HEK293 (cell line): ENCODE measurements around the gene PREX1.

ENCODE experiments used
- CTCF ChIA-PET: fragments of 350-600 bp; formaldehyde crosslinking; extraction: SDS; loops from one replicate; lab custom pipeline; 2021; ENCODE audit warnings: antibody characterized with exemption; lab: Yijun Ruan, JAX
- POLR2A ChIA-PET: fragments of 300-600 bp; formaldehyde crosslinking; extraction: SDS; loops from one replicate; lab custom pipeline; 2020; ENCODE audit warnings: antibody characterized with exemption, inconsistent platforms; lab: Yijun Ruan, JAX
- H3K27ac ChIP-seq: fragments of 200-500 bp; sonication (Bioruptor generic); 2 replicates; pipeline ENCODE4 v1.5.1; 2014; ENCODE audit warnings: low read depth, low read length, control low read depth, inconsistent platforms; ENCODE audit errors: extremely low read depth
- H3K36me3 ChIP-seq, 2 experiments: fragments of 200-500 bp in 1 of 2; sonication (Bioruptor generic) in 1 of 2; 1 replicate in 1 of 2; 2 replicates in 1 of 2; pipeline ENCODE4 v1.5.1; 2014 to 2017; ENCODE audit warnings: inconsistent platforms in 2 of 2, low read length in 2 of 2; ENCODE audit not compliant: control insufficient read depth in 2 of 2, insufficient read depth in 1 of 2
- H3K4me1 ChIP-seq: fragments of 200-500 bp; sonication (Bioruptor generic); 2 replicates; pipeline ENCODE4 v1.5.1; 2014; ENCODE audit warnings: mild to moderate bottlenecking, low read length, inconsistent platforms; ENCODE audit not compliant: control insufficient read depth, insufficient read depth
- H3K4me3 ChIP-seq: 2 replicates; pipeline ENCODE4 v1.5.1; 2011; ENCODE audit warnings: low read depth, mild to moderate bottlenecking, control low read depth, low read length, moderate library complexity
- H3K9me3 ChIP-seq: fragments of 200-500 bp; sonication (Bioruptor generic); 2 replicates; pipeline ENCODE4 v1.5.1; 2014; ENCODE audit warnings: low read depth, low read length, inconsistent platforms; ENCODE audit not compliant: control insufficient read depth, insufficient read depth
- EGR2 ChIP-seq: fragments of 450-650 bp; formaldehyde crosslinking; IDR thresholded peaks from 2 replicates; pipeline ENCODE4 v1.5.1; 2016; ENCODE audit warnings: low read depth, missing biosample characterization, missing genetic modification characterization
- HOXA7 ChIP-seq: sonication (generic); formaldehyde crosslinking; IDR thresholded peaks from 2 replicates; pipeline ENCODE4 v1.8.1; 2022; ENCODE audit warnings: missing genetic modification reagents, borderline replicate concordance
- MYNN ChIP-seq: fragments of 450-650 bp; formaldehyde crosslinking; IDR thresholded peaks from 2 replicates; pipeline ENCODE4 v1.5.1; 2016; ENCODE audit warnings: missing biosample characterization, missing genetic modification characterization, borderline replicate concordance
- MZF1 ChIP-seq: fragments of 450-650 bp; formaldehyde crosslinking; IDR thresholded peaks from 2 replicates; pipeline ENCODE4 v1.5.1; 2017; ENCODE audit warnings: missing biosample characterization, missing genetic modification characterization, borderline replicate concordance
- PATZ1 ChIP-seq: fragments of 450-650 bp; formaldehyde crosslinking; IDR thresholded peaks from 2 replicates; pipeline ENCODE4 v1.5.1; 2016; ENCODE audit warnings: missing biosample characterization, missing genetic modification characterization
- RBAK ChIP-seq: fragments of 450-650 bp; formaldehyde crosslinking; IDR thresholded peaks from 2 replicates; pipeline ENCODE4 v1.5.1; 2016; ENCODE audit warnings: missing biosample characterization, missing genetic modification characterization
- REST ChIP-seq: fragments of 450-650 bp; formaldehyde crosslinking; IDR thresholded peaks from 2 replicates; pipeline ENCODE4 v1.5.1; 2016; ENCODE audit warnings: missing biosample characterization, missing genetic modification characterization
- TRIM28 ChIP-seq: IDR thresholded peaks from 2 replicates; pipeline ENCODE4 v1.6.1; 2011; ENCODE audit warnings: low read length, control low read depth, borderline replicate concordance
- ZNF132 ChIP-seq: fragments of 450-650 bp; formaldehyde crosslinking; IDR thresholded peaks from 2 replicates; pipeline ENCODE4 v1.5.1; 2017; ENCODE audit warnings: missing biosample characterization, missing genetic modification characterization, borderline replicate concordance
- ZNF133 ChIP-seq: fragments of 450-650 bp; formaldehyde crosslinking; IDR thresholded peaks from 2 replicates; pipeline ENCODE4 v1.5.1; 2016; ENCODE audit warnings: missing biosample characterization, missing genetic modification characterization
- ZNF24 ChIP-seq: fragments of 450-650 bp; formaldehyde crosslinking; IDR thresholded peaks from 2 replicates; pipeline ENCODE4 v1.5.1; 2016; ENCODE audit warnings: missing biosample characterization, missing genetic modification characterization
- ZNF398 ChIP-seq: fragments of 450-650 bp; formaldehyde crosslinking; IDR thresholded peaks from 2 replicates; pipeline ENCODE4 v1.5.1; 2017; ENCODE audit warnings: missing biosample characterization, missing genetic modification characterization
- ZNF670 ChIP-seq: fragments of 450-650 bp; formaldehyde crosslinking; IDR thresholded peaks from 2 replicates; pipeline ENCODE4 v1.5.1; 2016; ENCODE audit warnings: missing biosample characterization, missing genetic modification characterization, low read depth
- ZNF677 ChIP-seq: fragments of 450-650 bp; IDR thresholded peaks from 2 replicates; pipeline ENCODE4 v1.5.0; 2018; ENCODE audit warnings: missing biosample characterization, mild to moderate bottlenecking, missing genetic modification characterization, moderate library complexity
- ZSCAN4 ChIP-seq: fragments of 450-650 bp; formaldehyde crosslinking; IDR thresholded peaks from 2 replicates; pipeline ENCODE4 v1.5.1; 2017; ENCODE audit warnings: missing biosample characterization, missing genetic modification characterization

PREX1 gene

GRCh38 chr20:48667889-48668413, 159.8 kb downstream of the PREX1 start:
- ChIA-PET CTCF (interaction anchor here (1.6 kb wide), 1 partner anchor 10 kb away, joined by 4 read pairs; no protein-coding TSS in a partner anchor), POLR2A (no interaction called here)
- no peak overlapping the region for H3K27ac ChIP-seq

GRCh38 chr20:48667481-48667880, 160.3 kb downstream of the PREX1 start:
- no peak for TF ChIP-seq ZNF133 (tag by site-specific recombination)
- TF ChIP-seq HOXA7 (CRISPR knock-in tag), result no peak
- TF ChIP-seq ZNF677, result no peak
- no peak for TF ChIP-seq MYNN (tag by site-specific recombination)
- no peaks in the 10 kb centered on the region for H3K4me1 ChIP-seq
- no peak overlapping the region for H3K27ac ChIP-seq
- H3K36me3 ChIP-seq, result no peaks in the 10 kb centered on the region
- H3K4me3 ChIP-seq, result no peak overlapping the region
- CTCF ChIA-PET, result no interaction called here
- POLR2A ChIA-PET, result no interaction called here
- no peaks in the 10 kb centered on the region for H3K9me3 ChIP-seq

More at GRCh38 chr20:48667889-48668413, 159.8 kb downstream of the PREX1 start:
- Histone ChIP-seq H3K4me3 (no peak overlapping the region), H3K4me1 (no peaks in the 10 kb centered on the region), H3K36me3 (no peaks in the 10 kb centered on the region), H3K9me3 (no peaks in the 10 kb centered on the region)
- TF ChIP-seq REST (tag by site-specific recombination), result 0 out of 2 replicates have a peak, but pooled peaks have one; percentile 34
- no peak for TF ChIP-seq ZNF398 (tag by site-specific recombination)
- no peak for TF ChIP-seq MZF1 (tag by site-specific recombination)
- TF ChIP-seq, all 188 proteins: peak for 1

GRCh38 chr20:48665785-48666184, 162.0 kb downstream of the PREX1 start:
- POLR2A ChIA-PET, result no interaction called here
- H3K27ac ChIP-seq, result no peak overlapping the region
- no peaks in the 10 kb centered on the region for H3K36me3 ChIP-seq
- CTCF ChIA-PET, result no interaction called here
- no peaks in the 10 kb centered on the region for H3K9me3 ChIP-seq
- H3K4me3 ChIP-seq, result no peak overlapping the region
- TF ChIP-seq ZNF670 (tag by site-specific recombination), result no peak
- TF ChIP-seq PATZ1 (tag by site-specific recombination), result no peak
- H3K4me1 ChIP-seq, result no peaks in the 10 kb centered on the region

- ChIA-PET CTCF (interaction anchor here (1.5 kb wide), 1 partner anchor 244 kb away, joined by 3 read pairs; no protein-coding TSS in a partner anchor), POLR2A (no interaction called here)
- TF ChIP-seq EGR2 (tag by site-specific recombination) (no peak), ZNF24 (no peak), ZNF132 (no peak), RBAK (tag by site-specific recombination) (no peak), TRIM28 (no peak), ZSCAN4 (no peak)
- no peak overlapping the region for H3K27ac ChIP-seq
- no peaks in the 10 kb centered on the region for H3K9me3 ChIP-seq
- H3K36me3 ChIP-seq, result peaks cover 0 to 6% of the 10 kb centered on the region in 2 experiments; a peak in 1 of 3 replicates
- H3K4me1 ChIP-seq, result no peaks in the 10 kb centered on the region
- H3K4me3 ChIP-seq, result no peak overlapping the region
Observed at GRCh38 chr20:48662711-48663110, 165.1 kb downstream of the PREX1 start.
